HEK293 (cell line): Measurements from ENCODE around the gene SNCAIP.
"Not testable (repeated sequence)": the region's sequence is repeated elsewhere in the genome, so short reads cannot be mapped to it uniquely, and the experiment has no call there.

Experiments
- CTCF ChIA-PET: fragments of 350-600 bp; formaldehyde crosslinking; extraction: SDS; loops from one replicate; lab custom pipeline; 2021; ENCODE audit warnings: antibody characterized with exemption; lab: Yijun Ruan, JAX
- POLR2A ChIA-PET: fragments of 300-600 bp; formaldehyde crosslinking; extraction: SDS; loops from one replicate; lab custom pipeline; 2020; ENCODE audit warnings: antibody characterized with exemption, inconsistent platforms; lab: Yijun Ruan, JAX
- H3K27ac ChIP-seq: fragments of 200-500 bp; sonication (Bioruptor generic); 2 replicates; pipeline ENCODE4 v1.5.1; 2014; ENCODE audit warnings: low read depth, low read length, control low read depth, inconsistent platforms; ENCODE audit errors: extremely low read depth
- H3K36me3 ChIP-seq, 2 experiments: fragments of 200-500 bp in 1 of 2; sonication (Bioruptor generic) in 1 of 2; 1 replicate in 1 of 2; 2 replicates in 1 of 2; pipeline ENCODE4 v1.5.1; 2014 to 2017; ENCODE audit warnings: inconsistent platforms in 2 of 2, low read length in 2 of 2; ENCODE audit not compliant: control insufficient read depth in 2 of 2, insufficient read depth in 1 of 2
- H3K4me1 ChIP-seq: fragments of 200-500 bp; sonication (Bioruptor generic); 2 replicates; pipeline ENCODE4 v1.5.1; 2014; ENCODE audit warnings: mild to moderate bottlenecking, low read length, inconsistent platforms; ENCODE audit not compliant: control insufficient read depth, insufficient read depth
- H3K4me3 ChIP-seq: 2 replicates; pipeline ENCODE4 v1.5.1; 2011; ENCODE audit warnings: low read depth, mild to moderate bottlenecking, control low read depth, low read length, moderate library complexity
- H3K9me3 ChIP-seq: fragments of 200-500 bp; sonication (Bioruptor generic); 2 replicates; pipeline ENCODE4 v1.5.1; 2014; ENCODE audit warnings: low read depth, low read length, inconsistent platforms; ENCODE audit not compliant: control insufficient read depth, insufficient read depth
- BCL11B ChIP-seq: fragments of 450-650 bp; formaldehyde crosslinking; IDR thresholded peaks from 2 replicates; pipeline ENCODE4 v1.5.1; 2016; ENCODE audit warnings: low read depth, missing biosample characterization, missing genetic modification characterization
- KLF1 ChIP-seq: fragments of 450-650 bp; formaldehyde crosslinking; IDR thresholded peaks from 2 replicates; pipeline ENCODE4 v1.5.1; 2016; ENCODE audit warnings: missing biosample characterization, missing genetic modification characterization
- KLF8 ChIP-seq: fragments of 450-650 bp; formaldehyde crosslinking; IDR thresholded peaks from 2 replicates; pipeline ENCODE4 v1.5.1; 2016; ENCODE audit warnings: missing biosample characterization, missing genetic modification characterization
- ZBTB20 ChIP-seq: fragments of 450-650 bp; formaldehyde crosslinking; IDR thresholded peaks from 2 replicates; pipeline ENCODE4 v1.5.1; 2016; ENCODE audit warnings: missing biosample characterization, missing genetic modification characterization
- ZBTB44 ChIP-seq: fragments of 450-650 bp; IDR thresholded peaks from 2 replicates; pipeline ENCODE4 v1.5.1; 2018; ENCODE audit warnings: missing biosample characterization, mild to moderate bottlenecking, missing genetic modification characterization
- ZBTB7A ChIP-seq: fragments of 450-650 bp; formaldehyde crosslinking; IDR thresholded peaks from 2 replicates; pipeline ENCODE4 v1.5.1; 2016; ENCODE audit warnings: low read depth, missing biosample characterization, missing genetic modification characterization
- ZFP3 ChIP-seq: fragments of 450-650 bp; formaldehyde crosslinking; IDR thresholded peaks from 2 replicates; pipeline ENCODE4 v1.5.1; 2016; ENCODE audit warnings: low read depth, missing biosample characterization, missing genetic modification characterization
- ZFP69B ChIP-seq: fragments of 450-650 bp; formaldehyde crosslinking; IDR thresholded peaks from 2 replicates; pipeline ENCODE4 v1.5.1; 2016; ENCODE audit warnings: missing biosample characterization, missing genetic modification characterization
- ZNF140 ChIP-seq: fragments of 450-650 bp; formaldehyde crosslinking; IDR thresholded peaks from 2 replicates; pipeline ENCODE4 v1.5.1; 2016; ENCODE audit warnings: missing biosample characterization, missing genetic modification characterization
- ZNF16 ChIP-seq: fragments of 450-650 bp; formaldehyde crosslinking; IDR thresholded peaks from 2 replicates; pipeline ENCODE4 v1.5.1; 2016; ENCODE audit warnings: low read depth, missing biosample characterization, missing genetic modification characterization
- ZNF335 ChIP-seq: fragments of 450-650 bp; formaldehyde crosslinking; conservative IDR thresholded peaks from 2 replicates; pipeline ENCODE4 v1.5.1; 2016; ENCODE audit warnings: missing biosample characterization, missing genetic modification characterization
- ZNF529 ChIP-seq: fragments of 450-650 bp; formaldehyde crosslinking; IDR thresholded peaks from 2 replicates; pipeline ENCODE4 v1.5.1; 2017; ENCODE audit warnings: missing genetic modification characterization, missing biosample characterization; ENCODE audit not compliant: insufficient replicate concordance
- ZNF561 ChIP-seq: fragments of 450-650 bp; IDR thresholded peaks from 2 replicates; pipeline ENCODE4 v1.5.1; 2018; ENCODE audit warnings: missing biosample characterization, missing genetic modification characterization, borderline replicate concordance
- ZNF624 ChIP-seq: fragments of 450-650 bp; formaldehyde crosslinking; IDR thresholded peaks from 2 replicates; pipeline ENCODE4 v1.5.1; 2017; ENCODE audit warnings: missing biosample characterization, missing genetic modification characterization
- ZNF670 ChIP-seq: fragments of 450-650 bp; formaldehyde crosslinking; IDR thresholded peaks from 2 replicates; pipeline ENCODE4 v1.5.1; 2016; ENCODE audit warnings: missing biosample characterization, missing genetic modification characterization, low read depth
- ZNF76 ChIP-seq: fragments of 450-650 bp; formaldehyde crosslinking; IDR thresholded peaks from 2 replicates; pipeline ENCODE4; 2016; ENCODE audit warnings: low read depth, missing biosample characterization, missing genetic modification characterization, borderline replicate concordance
- ZNF830 ChIP-seq: fragments of 450-650 bp; IDR thresholded peaks from 2 replicates; pipeline ENCODE4 v1.5.0; 2018; ENCODE audit warnings: missing biosample characterization, missing genetic modification characterization, low read depth, mild to moderate bottlenecking, moderate library complexity
- TF ChIP-seq, protein P1 (sequence below): fragments of 450-650 bp; formaldehyde crosslinking; IDR thresholded peaks from 2 replicates; pipeline ENCODE4 v1.5.1; 2016; ENCODE audit warnings: missing biosample characterization, missing genetic modification characterization
- TF ChIP-seq, protein P2 (sequence below): fragments of 450-650 bp; formaldehyde crosslinking; IDR thresholded peaks from 2 replicates; pipeline ENCODE4 v1.5.1; 2016; ENCODE audit warnings: missing biosample characterization, missing genetic modification characterization, borderline replicate concordance

SNCAIP gene

DNA sequence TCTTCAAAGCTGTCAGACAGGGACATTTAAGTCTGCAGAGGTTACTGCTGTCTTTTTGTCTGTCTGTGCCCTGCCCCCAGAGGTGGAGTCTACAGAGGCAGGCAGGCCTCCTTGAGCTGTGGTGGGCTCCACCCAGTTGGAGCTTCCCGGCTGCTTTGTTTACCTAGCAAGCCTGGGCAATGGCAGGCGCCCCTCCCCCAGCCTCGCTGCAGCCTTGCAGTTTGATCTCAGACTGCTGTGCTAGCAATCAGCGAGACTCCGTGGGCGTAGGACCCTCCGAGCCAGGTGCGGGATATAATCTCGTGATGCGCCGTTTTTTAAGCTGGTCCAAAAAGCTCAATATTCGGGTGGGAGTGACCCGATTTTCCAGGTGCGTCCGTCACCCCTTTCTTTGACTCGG lies 70.9 kb downstream of the SNCAIP start:
- POLR2A ChIA-PET, H3K36me3 ChIP-seq, H3K4me1 ChIP-seq, H3K4me3 ChIP-seq, H3K9me3 ChIP-seq, H3K27ac ChIP-seq: not testable (repeated sequence)
- TF ChIP-seq KLF1 (tag by site-specific recombination) (0 out of 2 replicates have a peak, but pooled peaks have one; percentile 18), ZBTB44 (tag by site-specific recombination) (peak; percentile 26; the same call in 1 of the 2 replicates), ZNF561 (0 out of 2 replicates have a peak, but pooled peaks have one; percentile 36), ZFP69B (0 out of 2 replicates have a peak, but pooled peaks have one; percentile 28)
- CTCF ChIA-PET: interaction anchor here (0.6 kb wide), 1 partner anchor 97 kb away, joined by 3 read pairs; no protein-coding TSS in a partner anchor

DNA sequence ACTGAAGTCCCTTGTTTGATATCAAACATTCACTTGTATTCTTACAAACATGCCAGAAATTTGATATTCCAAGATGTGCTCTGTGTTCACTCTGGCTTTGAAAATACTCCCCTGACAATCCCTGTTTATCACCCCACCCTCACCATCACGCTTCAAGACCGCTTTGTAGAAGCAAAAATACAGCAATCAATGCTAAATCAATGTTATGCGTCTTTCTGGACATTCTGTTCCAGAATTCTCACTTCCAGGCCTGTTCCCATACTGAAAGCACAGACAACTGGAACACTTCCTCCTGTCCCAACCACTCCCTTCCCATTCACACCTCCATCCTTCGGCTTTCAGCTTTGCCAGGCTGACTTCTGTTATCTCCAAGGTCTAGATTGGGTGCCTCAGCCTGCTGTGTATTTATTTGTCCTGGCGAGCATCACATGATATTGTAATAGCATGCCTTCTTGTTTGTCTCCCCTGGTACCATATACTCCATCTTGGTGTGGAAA lies 72.8 kb downstream of the SNCAIP start:
- no peak overlapping the region for H3K4me3 ChIP-seq
- no peaks in the 10 kb centered on the region for H3K4me1 ChIP-seq
- H3K27ac ChIP-seq: no peak overlapping the region
- no peaks in the 10 kb centered on the region for H3K9me3 ChIP-seq
- H3K36me3 ChIP-seq: no peaks in the 10 kb centered on the region
- no peak for TF ChIP-seq ZBTB20 (tag by site-specific recombination)
- TF ChIP-seq BCL11B (tag by site-specific recombination): no peak
- TF ChIP-seq ZNF624: no peak
- no peak for TF ChIP-seq KLF8 (tag by site-specific recombination)
- TF ChIP-seq ZNF335 (tag by site-specific recombination): no peak
- no peak for TF ChIP-seq ZFP3
- TF ChIP-seq ZNF830 (tag by site-specific recombination): no peak
- TF ChIP-seq, protein P1, sequence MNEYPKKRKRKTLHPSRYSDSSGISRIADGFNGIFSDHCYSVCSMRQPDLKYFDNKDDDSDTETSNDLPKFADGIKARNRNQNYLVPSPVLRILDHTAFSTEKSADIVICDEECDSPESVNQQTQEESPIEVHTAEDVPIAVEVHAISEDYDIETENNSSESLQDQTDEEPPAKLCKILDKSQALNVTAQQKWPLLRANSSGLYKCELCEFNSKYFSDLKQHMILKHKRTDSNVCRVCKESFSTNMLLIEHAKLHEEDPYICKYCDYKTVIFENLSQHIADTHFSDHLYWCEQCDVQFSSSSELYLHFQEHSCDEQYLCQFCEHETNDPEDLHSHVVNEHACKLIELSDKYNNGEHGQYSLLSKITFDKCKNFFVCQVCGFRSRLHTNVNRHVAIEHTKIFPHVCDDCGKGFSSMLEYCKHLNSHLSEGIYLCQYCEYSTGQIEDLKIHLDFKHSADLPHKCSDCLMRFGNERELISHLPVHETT (tag by site-specific recombination): no peak
- no peak for TF ChIP-seq ZNF16
- TF ChIP-seq ZBTB7A (tag by site-specific recombination): no peak
- TF ChIP-seq, protein P2, sequence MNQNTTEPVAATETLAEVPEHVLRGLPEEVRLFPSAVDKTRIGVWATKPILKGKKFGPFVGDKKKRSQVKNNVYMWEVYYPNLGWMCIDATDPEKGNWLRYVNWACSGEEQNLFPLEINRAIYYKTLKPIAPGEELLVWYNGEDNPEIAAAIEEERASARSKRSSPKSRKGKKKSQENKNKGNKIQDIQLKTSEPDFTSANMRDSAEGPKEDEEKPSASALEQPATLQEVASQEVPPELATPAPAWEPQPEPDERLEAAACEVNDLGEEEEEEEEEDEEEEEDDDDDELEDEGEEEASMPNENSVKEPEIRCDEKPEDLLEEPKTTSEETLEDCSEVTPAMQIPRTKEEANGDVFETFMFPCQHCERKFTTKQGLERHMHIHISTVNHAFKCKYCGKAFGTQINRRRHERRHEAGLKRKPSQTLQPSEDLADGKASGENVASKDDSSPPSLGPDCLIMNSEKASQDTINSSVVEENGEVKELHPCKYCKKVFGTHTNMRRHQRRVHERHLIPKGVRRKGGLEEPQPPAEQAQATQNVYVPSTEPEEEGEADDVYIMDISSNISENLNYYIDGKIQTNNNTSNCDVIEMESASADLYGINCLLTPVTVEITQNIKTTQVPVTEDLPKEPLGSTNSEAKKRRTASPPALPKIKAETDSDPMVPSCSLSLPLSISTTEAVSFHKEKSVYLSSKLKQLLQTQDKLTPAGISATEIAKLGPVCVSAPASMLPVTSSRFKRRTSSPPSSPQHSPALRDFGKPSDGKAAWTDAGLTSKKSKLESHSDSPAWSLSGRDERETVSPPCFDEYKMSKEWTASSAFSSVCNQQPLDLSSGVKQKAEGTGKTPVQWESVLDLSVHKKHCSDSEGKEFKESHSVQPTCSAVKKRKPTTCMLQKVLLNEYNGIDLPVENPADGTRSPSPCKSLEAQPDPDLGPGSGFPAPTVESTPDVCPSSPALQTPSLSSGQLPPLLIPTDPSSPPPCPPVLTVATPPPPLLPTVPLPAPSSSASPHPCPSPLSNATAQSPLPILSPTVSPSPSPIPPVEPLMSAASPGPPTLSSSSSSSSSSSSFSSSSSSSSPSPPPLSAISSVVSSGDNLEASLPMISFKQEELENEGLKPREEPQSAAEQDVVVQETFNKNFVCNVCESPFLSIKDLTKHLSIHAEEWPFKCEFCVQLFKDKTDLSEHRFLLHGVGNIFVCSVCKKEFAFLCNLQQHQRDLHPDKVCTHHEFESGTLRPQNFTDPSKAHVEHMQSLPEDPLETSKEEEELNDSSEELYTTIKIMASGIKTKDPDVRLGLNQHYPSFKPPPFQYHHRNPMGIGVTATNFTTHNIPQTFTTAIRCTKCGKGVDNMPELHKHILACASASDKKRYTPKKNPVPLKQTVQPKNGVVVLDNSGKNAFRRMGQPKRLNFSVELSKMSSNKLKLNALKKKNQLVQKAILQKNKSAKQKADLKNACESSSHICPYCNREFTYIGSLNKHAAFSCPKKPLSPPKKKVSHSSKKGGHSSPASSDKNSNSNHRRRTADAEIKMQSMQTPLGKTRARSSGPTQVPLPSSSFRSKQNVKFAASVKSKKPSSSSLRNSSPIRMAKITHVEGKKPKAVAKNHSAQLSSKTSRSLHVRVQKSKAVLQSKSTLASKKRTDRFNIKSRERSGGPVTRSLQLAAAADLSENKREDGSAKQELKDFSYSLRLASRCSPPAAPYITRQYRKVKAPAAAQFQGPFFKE (tag by site-specific recombination): no peak
- TF ChIP-seq ZNF529 (tag by site-specific recombination): no peak
- no peak for TF ChIP-seq ZNF76 (tag by site-specific recombination)
- TF ChIP-seq ZNF670: no peak
- TF ChIP-seq ZNF140: no peak
- POLR2A ChIA-PET: no interaction called here
- CTCF ChIA-PET: no interaction called here
